T-helper 1 cell treated with Interleukin-12 subunit alpha and Interleukin-12 subunit beta and Interleukin-4 antibody, amounts not matched to agents 30 μg/mL and 1 μg/mL, for 36 hours (primary cell): Measurements from ENCODE around the gene NMU.
"Not testable (repeated sequence)": the region's sequence is repeated elsewhere in the genome, so short reads cannot be mapped to it uniquely, and the experiment has no call there.

Experiments used
- H3K27ac Mint-ChIP-seq: one replicate; pipeline ENCODE4 v1.8.0; 2021; ENCODE audit warnings: mild to moderate bottlenecking, mixed read lengths
- H3K27me3 Mint-ChIP-seq: one replicate; pipeline ENCODE4 v1.8.0; 2021; ENCODE audit warnings: low read depth, mixed read lengths
- H3K36me3 Mint-ChIP-seq: one replicate; pipeline ENCODE4 v1.8.0; 2021; ENCODE audit warnings: low read depth, mixed read lengths
- H3K4me1 Mint-ChIP-seq: one replicate; pipeline ENCODE4 v1.8.0; 2021; ENCODE audit warnings: low read depth, mixed read lengths
- H3K4me3 Mint-ChIP-seq: one replicate; pipeline ENCODE4 v1.8.0; 2021; ENCODE audit warnings: mild to moderate bottlenecking, moderate library complexity, mixed read lengths
- H3K9me3 Mint-ChIP-seq: one replicate; pipeline ENCODE4 v1.8.0; 2021; ENCODE audit warnings: mixed read lengths

The NMU gene, protein sequence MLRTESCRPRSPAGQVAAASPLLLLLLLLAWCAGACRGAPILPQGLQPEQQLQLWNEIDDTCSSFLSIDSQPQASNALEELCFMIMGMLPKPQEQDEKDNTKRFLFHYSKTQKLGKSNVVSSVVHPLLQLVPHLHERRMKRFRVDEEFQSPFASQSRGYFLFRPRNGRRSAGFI

DNA sequence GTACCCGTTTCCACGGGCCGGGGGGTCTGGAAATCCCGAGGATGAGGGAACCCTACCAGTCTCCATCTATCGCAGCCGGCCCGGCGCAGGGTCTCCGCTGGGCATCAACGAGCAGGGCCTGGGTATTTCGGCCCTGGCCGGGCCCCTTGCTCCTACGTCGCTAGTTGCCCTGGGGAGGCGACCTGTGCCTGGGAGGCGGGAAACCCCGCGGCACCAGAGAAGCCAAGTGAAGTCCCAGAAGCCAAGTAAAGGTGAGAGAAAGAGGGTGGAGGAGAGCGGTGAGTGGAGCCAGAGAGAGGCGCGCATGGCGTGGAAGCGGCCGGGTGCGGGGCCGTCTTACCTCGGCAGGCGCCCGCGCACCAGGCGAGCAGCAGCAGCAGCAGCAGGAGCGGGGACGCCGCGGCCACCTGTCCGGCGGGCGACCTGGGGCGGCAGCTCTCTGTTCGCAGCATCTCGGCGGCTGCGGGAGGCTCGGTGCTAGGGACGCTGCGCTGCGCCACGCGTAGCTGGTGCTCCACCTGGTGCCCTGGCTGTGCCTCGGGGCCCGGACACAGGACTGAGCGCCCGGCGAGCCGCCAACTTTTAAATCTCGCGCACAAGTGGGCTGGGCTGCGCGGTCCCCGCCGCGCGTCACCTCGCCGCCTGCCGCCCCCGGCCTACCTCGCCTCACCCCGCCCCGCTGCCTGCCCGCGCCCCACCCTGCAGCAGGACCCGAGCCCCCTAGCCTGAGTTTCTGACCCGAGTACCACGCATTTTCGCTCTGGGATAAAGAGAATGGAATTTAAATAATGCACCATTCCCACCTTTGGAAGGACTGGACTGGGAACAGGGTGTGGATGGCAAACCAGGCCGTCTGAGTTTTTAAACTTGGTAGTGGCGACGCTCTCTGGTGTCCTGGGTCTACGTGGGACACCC is at the start of gene NMU:
NMU (minus strand) TSS at position 558 of the 915 bp plus-strand sequence; CDS start at position 452, 106 bp downstream.
- no peaks in the 10 kb centered on the region for H3K36me3 Mint-ChIP-seq
- no peaks in the 10 kb centered on the region for H3K9me3 Mint-ChIP-seq
- peaks cover 65% of the 10 kb centered on the region for H3K27me3 Mint-ChIP-seq
- H3K4me1 Mint-ChIP-seq: peaks cover 5% of the 10 kb centered on the region
- peak within 1 kb of the TSS; percentile 14 for H3K27ac Mint-ChIP-seq
- H3K4me3 Mint-ChIP-seq: peak within 1 kb of the TSS; percentile 70

DNA sequence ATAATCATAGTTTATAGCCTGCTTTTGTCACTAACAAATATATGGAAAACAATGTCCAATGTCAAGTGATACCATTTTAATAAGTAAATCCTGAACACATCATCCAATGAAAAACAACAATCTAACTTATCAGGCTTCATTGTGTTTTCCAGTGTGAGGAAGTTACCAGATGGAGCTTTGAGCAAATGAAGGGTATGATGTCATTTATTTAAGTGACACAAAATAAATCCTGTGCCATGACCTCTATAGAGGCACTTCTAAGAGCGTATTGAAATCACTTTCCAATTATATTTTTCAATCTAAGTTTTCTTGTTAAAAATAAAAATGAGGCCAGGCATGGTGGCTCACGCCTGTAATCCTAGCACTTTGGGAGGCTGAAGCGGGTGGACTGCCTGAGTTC is 48.2 kb upstream of the NMU start:
- Mint-ChIP-seq H3K27ac (no peak overlapping the region), H3K4me1 (no peaks in the 10 kb centered on the region), H3K27me3 (no peaks in the 10 kb centered on the region), H3K4me3 (no peak overlapping the region), H3K9me3 (no peaks in the 10 kb centered on the region), H3K36me3 (no peaks in the 10 kb centered on the region)

DNA sequence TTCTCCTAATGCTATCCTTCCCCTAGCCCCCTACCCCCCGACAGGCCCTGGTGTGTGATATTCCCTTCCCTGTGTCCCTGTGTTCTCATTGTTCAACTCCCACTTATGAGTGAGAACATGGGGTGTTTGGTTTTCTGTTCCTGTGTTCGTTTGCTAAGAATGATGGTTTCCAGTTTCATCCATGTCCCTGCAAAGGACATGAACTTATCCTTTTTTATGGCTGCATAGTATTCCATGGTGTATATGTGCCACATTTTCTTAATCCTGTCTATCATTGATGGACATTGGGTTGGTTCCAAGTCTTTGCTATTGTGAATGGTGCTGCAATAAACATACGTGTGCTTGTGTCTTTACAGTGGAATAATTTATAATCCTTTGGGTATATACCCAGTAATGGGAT is 46.7 kb upstream of the NMU start:
- not testable (repeated sequence) for H3K9me3 Mint-ChIP-seq, H3K4me1 Mint-ChIP-seq, H3K27me3 Mint-ChIP-seq, H3K27ac Mint-ChIP-seq, H3K36me3 Mint-ChIP-seq, H3K4me3 Mint-ChIP-seq

DNA sequence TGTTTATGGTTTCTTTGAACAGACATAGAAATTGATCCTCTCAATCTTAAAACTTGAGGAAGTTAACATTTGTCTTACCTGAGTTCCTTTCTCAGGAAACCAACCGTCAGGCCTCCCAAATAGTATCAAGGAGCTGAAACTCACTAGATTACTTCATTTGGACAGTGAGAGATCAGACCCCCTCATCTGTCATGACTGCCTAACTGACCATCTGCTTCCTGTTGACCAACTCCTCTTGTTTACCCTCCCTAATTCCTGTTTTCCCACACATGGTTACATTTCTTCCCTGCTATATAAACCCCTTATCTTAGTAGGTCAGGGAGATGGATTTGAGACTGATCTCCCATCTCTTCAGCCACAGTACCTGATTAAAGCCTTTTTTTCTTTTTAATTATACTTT is 46.2 kb upstream of the NMU start:
- H3K9me3 Mint-ChIP-seq: no peaks in the 10 kb centered on the region
- no peak overlapping the region for H3K27ac Mint-ChIP-seq
- no peaks in the 10 kb centered on the region for H3K36me3 Mint-ChIP-seq
- H3K4me1 Mint-ChIP-seq: no peaks in the 10 kb centered on the region
- peaks cover 4% of the 10 kb centered on the region for H3K27me3 Mint-ChIP-seq
- no peak overlapping the region for H3K4me3 Mint-ChIP-seq

DNA sequence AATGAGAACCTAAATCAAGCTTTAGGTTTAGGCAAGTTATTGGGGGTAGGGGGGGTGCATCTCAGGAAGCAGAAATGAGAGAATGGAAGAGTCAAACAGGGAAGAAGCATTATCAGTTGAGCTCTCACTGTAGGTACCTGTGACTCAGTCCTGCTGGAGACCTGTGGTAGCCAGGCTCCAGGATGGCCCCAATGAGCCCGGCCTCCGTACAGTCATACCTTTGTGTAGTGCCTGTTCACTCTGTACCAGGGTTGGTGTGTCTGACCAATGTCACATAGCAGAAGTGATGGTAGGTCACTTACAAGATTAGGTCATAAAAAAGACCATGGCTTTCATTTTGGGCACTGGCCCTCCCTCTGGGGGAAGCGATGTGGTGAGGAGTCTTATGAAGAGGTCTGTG is 45.3 kb upstream of the NMU start:
- Mint-ChIP-seq H3K27ac (no peak overlapping the region), H3K27me3 (peaks cover 8% of the 10 kb centered on the region), H3K36me3 (no peaks in the 10 kb centered on the region)

DNA sequence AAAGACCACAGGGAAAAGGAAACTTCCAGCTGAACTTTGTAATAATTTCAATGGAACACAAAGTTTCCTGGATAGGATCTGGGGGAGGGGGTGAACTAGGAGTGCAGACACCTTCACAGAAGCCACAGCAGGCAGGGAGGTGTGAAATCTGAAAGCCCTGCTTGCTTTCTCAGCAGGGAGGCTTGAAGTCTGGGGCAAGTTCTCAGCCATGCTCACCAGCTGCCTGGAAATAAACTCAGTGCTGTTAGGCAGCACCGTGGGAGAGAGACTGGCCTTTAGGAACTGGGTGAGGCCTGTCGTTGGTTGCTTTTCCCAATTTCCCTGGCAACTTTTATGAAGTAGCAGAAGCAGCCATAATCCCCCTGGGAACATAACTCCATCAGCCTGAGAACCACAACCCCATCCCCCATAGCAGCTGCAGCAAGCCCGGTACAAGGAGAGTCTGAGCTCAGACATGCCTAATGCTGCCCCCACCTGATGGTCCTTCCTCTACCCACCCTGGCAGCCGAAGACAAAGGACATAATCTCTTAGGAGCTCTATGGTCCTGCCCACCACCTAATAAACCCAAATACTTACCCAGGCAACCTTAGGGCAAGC is 39.2 kb upstream of the NMU start:
- Mint-ChIP-seq H3K36me3 (no peaks in the 10 kb centered on the region), H3K9me3 (no peaks in the 10 kb centered on the region), H3K4me3 (no peak overlapping the region), H3K4me1 (no peaks in the 10 kb centered on the region), H3K27me3 (peaks cover 11% of the 10 kb centered on the region), H3K27ac (no peak overlapping the region)

More for the DNA sequence above, 45.3 kb upstream of the NMU start:
- no peaks in the 10 kb centered on the region for H3K4me1 Mint-ChIP-seq
- H3K9me3 Mint-ChIP-seq: no peaks in the 10 kb centered on the region
- no peak overlapping the region for H3K4me3 Mint-ChIP-seq

DNA sequence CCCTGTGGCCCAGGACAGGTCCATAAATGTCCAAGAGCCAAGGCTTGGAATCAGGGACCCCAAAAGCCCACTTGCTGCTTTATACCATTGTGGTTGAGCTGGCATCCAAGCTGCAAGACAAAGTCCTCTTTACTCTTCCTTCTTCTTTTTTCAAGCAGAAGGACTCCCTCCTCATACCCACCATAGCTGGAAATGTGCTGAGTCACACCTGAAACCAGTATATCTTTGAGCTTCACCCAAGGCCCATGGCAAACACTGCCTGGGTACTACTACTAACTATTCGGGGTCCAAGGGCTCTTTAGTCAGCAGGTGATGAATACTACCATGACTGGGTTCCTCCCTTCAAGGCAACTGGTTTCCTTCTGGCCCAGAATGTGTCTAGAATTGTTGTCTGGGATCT is 37.3 kb upstream of the NMU start:
- Mint-ChIP-seq H3K4me1 (no peaks in the 10 kb centered on the region), H3K36me3 (no peaks in the 10 kb centered on the region), H3K27ac (no peak overlapping the region), H3K4me3 (no peak overlapping the region), H3K27me3 (peaks cover 14% of the 10 kb centered on the region), H3K9me3 (no peaks in the 10 kb centered on the region)

DNA sequence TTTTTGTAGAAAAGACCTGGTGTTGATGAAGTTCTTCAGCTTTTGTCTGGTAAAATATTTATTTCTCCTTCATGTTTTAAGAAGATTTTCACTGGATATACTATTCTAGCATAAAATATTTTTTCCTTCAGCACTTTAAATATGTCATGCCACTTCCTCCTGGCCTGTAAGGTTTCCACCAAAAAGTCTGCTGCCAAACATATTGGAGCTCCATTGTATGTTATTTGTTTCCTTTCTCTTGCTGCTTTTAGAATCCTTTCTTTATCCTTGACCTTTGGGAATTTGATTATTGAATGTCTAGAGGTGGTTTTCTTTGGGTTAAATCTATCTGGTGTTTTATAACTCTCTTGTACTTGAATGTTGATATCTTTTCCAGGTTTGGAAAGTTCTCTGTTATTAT is 35.6 kb upstream of the NMU start:
- H3K27ac Mint-ChIP-seq: no peak overlapping the region
- H3K36me3 Mint-ChIP-seq: no peaks in the 10 kb centered on the region
- H3K9me3 Mint-ChIP-seq: no peaks in the 10 kb centered on the region
- no peaks in the 10 kb centered on the region for H3K4me1 Mint-ChIP-seq
- H3K27me3 Mint-ChIP-seq: peaks cover 7% of the 10 kb centered on the region
- H3K4me3 Mint-ChIP-seq: no peak overlapping the region

DNA sequence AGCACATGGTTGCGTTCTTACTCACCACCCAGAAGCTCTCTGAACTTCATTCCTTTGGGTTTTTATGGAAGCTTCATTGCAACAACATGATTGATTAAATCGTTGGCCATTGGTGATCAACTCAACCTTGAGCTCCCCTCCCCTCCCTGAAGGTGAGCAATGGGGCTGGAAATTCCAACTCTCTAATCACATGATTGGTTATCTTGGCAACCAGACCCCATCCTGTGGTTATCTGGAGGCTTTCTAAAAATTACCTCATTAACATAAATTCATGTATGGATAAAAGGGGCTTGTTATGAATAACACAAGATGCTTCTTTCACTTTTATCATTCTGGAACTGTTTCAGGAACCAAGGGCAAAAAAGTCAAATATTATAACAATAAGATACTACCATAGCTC is 34.6 kb upstream of the NMU start:
- H3K36me3 Mint-ChIP-seq: no peaks in the 10 kb centered on the region
- peaks cover 3% of the 10 kb centered on the region for H3K27me3 Mint-ChIP-seq
- no peaks in the 10 kb centered on the region for H3K9me3 Mint-ChIP-seq
- no peak overlapping the region for H3K27ac Mint-ChIP-seq
- H3K4me3 Mint-ChIP-seq: no peak overlapping the region
- no peaks in the 10 kb centered on the region for H3K4me1 Mint-ChIP-seq

DNA sequence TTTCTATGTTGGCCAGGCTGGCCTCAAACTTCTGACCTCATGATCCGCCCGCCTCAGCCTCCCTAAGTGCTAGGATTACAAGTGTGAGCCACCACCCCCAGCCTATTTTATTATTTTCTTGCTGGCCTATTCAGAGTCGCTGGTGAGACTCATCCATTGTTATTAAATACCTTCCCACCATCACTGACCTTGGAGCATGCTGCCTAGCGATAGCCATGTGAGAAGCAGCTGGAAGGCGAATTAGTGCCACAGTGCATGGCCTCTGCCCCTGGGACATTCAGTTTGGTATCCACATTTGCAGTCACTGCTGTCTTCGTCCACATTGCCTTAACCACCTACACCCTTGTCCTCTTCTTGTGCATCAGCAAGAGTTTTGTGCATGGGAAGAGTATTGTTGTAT is 32.4 kb upstream of the NMU start:
- H3K4me1 Mint-ChIP-seq: no peaks in the 10 kb centered on the region
- peaks cover 3% of the 10 kb centered on the region for H3K27me3 Mint-ChIP-seq
- H3K9me3 Mint-ChIP-seq: no peaks in the 10 kb centered on the region
- H3K4me3 Mint-ChIP-seq: no peak overlapping the region
- no peak overlapping the region for H3K27ac Mint-ChIP-seq
- H3K36me3 Mint-ChIP-seq: no peaks in the 10 kb centered on the region

DNA sequence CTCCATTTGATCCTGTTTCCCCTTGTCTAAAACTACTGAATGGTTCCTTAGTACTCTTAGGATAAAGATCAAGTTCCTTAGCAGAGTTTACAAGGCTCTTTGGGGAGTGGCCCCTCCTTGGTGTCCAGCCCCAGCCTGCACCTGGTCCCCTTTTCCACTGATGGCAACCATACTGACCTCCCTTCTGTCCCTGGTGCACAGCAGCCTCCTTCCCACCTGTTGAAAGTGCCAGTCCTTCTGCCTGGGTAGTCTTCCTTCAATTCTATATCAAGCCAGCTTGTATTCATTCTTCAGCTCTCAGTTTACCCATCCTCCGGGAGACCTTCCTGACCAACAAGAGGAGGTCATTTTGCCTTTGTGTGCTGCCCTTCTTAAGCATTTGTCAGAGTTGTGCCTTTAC is 30.4 kb upstream of the NMU start:
- peaks cover 3% of the 10 kb centered on the region for H3K27me3 Mint-ChIP-seq
- no peak overlapping the region for H3K27ac Mint-ChIP-seq
- no peak overlapping the region for H3K4me3 Mint-ChIP-seq
- H3K36me3 Mint-ChIP-seq: no peaks in the 10 kb centered on the region
- no peaks in the 10 kb centered on the region for H3K4me1 Mint-ChIP-seq
- no peaks in the 10 kb centered on the region for H3K9me3 Mint-ChIP-seq

DNA sequence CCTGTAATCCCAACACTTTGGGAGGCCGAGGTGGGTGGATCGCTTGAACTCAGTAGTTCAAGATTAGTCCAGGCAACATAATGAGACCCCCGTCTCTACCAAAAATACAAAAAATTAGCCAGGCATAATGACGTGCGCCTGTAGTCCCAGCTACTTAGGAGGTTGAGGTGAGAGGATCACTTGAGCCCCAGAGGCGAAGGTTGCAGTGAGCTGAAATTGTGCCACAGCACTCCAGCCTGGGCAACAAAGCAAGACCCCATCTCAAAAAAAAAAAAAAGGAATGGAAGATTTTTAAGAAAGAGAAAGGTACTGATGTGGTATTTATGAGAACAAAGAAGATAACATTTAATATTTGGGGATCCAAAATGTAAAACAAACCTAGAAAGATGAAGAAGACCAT is 27.0 kb upstream of the NMU start:
- Mint-ChIP-seq H3K36me3 (no peaks in the 10 kb centered on the region), H3K27ac (no peak overlapping the region), H3K27me3 (no peaks in the 10 kb centered on the region), H3K4me1 (no peaks in the 10 kb centered on the region), H3K9me3 (no peaks in the 10 kb centered on the region), H3K4me3 (no peak overlapping the region)

DNA sequence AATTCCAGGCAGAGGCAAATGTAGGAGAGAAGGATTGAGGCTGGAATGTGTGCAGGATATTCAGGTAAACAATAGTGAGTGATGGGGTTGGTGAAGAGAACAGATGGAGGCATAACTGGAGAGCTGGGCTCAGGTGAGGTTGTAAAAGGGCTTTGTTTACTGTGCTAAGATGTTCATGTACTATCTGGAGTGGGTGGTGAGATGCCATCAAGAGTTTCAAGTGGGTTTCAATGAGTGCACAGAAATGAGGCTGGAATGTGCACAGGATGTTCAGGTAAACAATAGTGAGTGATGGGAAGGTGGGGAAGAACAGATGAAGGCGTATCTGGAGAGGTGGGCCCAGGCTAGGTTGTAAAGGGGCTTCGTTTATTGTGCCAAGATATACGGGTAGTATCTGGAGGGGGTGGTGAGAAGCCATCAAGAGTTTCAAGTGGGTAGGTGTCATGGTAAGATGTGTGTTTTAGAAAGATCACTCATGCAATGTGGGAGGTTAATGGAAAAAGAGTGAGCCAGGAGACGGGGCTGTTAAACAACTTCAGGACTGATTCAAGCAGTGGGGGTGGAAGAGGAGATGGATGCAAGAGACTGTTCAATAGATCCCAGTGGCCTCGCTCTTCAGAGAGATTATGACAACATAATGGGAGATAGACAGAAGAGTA is 25.4 kb upstream of the NMU start:
- Mint-ChIP-seq H3K4me3 (no peak overlapping the region), H3K4me1 (no peaks in the 10 kb centered on the region), H3K27me3 (no peaks in the 10 kb centered on the region), H3K36me3 (no peaks in the 10 kb centered on the region), H3K27ac (no peak overlapping the region), H3K9me3 (no peaks in the 10 kb centered on the region)

DNA sequence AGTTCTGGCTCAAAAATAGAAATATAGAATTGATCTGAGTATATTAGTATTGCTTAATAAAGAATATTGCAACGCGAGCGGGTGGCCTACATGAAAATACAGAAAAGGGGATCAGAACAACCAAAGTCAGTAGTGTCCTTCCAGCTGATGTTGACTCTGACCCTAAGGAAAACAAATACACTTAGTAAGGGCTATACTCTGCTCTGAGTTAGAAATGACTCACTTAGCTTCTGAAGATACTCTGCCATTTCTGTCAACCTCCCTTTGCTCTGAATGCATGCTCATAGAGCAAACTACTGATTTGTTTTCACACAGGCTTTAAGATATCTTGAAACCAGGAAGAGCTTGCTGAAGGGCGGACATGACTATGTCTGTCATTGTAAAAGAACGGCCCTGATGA is 22.6 kb upstream of the NMU start:
- no peaks in the 10 kb centered on the region for H3K4me1 Mint-ChIP-seq
- H3K27ac Mint-ChIP-seq: no peak overlapping the region
- H3K27me3 Mint-ChIP-seq: no peaks in the 10 kb centered on the region
- no peaks in the 10 kb centered on the region for H3K36me3 Mint-ChIP-seq
- no peak overlapping the region for H3K4me3 Mint-ChIP-seq
- H3K9me3 Mint-ChIP-seq: no peaks in the 10 kb centered on the region

DNA sequence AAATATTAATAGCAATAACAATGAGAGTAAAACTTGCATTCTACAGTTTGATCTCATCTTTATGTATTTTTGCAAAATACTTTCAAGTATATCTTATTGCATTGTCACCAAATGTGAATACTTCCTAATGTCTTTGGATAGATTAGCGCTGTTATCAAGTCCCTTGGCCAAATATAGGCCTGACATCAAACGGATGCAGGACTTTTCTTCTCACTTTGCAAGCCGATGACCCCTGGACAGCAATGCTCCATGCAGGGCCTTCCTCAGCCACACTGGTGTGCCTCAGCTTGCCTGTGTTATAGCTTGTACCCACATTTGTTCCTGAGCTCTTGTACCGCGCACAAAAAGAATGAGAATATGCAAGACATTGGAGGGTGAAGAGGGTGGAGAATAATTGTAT is 18.0 kb upstream of the NMU start:
- H3K36me3 Mint-ChIP-seq: no peaks in the 10 kb centered on the region
- H3K4me1 Mint-ChIP-seq: no peaks in the 10 kb centered on the region
- no peak overlapping the region for H3K4me3 Mint-ChIP-seq
- peaks cover 5% of the 10 kb centered on the region for H3K27me3 Mint-ChIP-seq
- no peaks in the 10 kb centered on the region for H3K9me3 Mint-ChIP-seq
- no peak overlapping the region for H3K27ac Mint-ChIP-seq
